H1 (cell line): ENCODE measurements around the gene ANKS1A. TPM values are rescaled to one million over a fixed set of nuclear protein-coding genes. Genes with fewer than 3 reads are reported as not detected.

Source experiments
- CTCF ChIA-PET: fragments of 300-600 bp; sonication (Branson Sonifier 250); formaldehyde crosslinking; loops from one replicate; lab custom pipeline; 2021; ENCODE audit not compliant: partially characterized antibody; lab: Charles Lee
- POLR2A ChIA-PET: fragments of 300-600 bp; sonication (Branson Sonifier 250); formaldehyde crosslinking; loops from one replicate; lab custom pipeline; 2021; ENCODE audit warnings: inconsistent platforms; ENCODE audit not compliant: partially characterized antibody; lab: Charles Lee
- DNase-seq, 2 experiments: peaks; one replicate each; pipeline versions ENCODE4 v3.0.0 to v3.0.0-alpha.2; 2010 to 2022; ENCODE audit warnings: low spot score in 2 of 2, low read depth in 1 of 2, mixed read lengths in 1 of 2
- FAIRE-seq: peaks from 2 replicates; lab custom pipeline; 2011; peaks lifted over from hg19 to GRCh38; lab: Jason Lieb, UNC
- H2AFZ ChIP-seq: 2 replicates; pipeline ENCODE4 v1.8.1; 2012; ENCODE audit warnings: low read length, inconsistent platforms
- H2AK5ac ChIP-seq: 2 replicates; pipeline ENCODE4 v1.6.1; 2013; ENCODE audit warnings: low read depth, low read length
- H2BK120ac ChIP-seq: replicated peaks from 2 replicates; pipeline ENCODE3; 2013; ENCODE audit warnings: low read depth, low read length, inconsistent platforms
- H2BK12ac ChIP-seq: 2 replicates; pipeline ENCODE4 v1.6.1; 2013; ENCODE audit warnings: low read depth, low read length
- H2BK15ac ChIP-seq: 2 replicates; pipeline ENCODE4 v1.6.1; 2013; ENCODE audit warnings: low read length
- H2BK20ac ChIP-seq: 2 replicates; pipeline ENCODE4 v1.6.1; 2013; ENCODE audit warnings: low read length
- H2BK5ac ChIP-seq: 2 replicates; pipeline ENCODE4 v1.6.1; 2013; ENCODE audit warnings: low read depth, low read length
- H3K14ac ChIP-seq: 2 replicates; pipeline ENCODE4 v1.6.1; 2013; ENCODE audit warnings: inconsistent platforms; ENCODE audit not compliant: insufficient read length
- H3K18ac ChIP-seq: 2 replicates; pipeline ENCODE4 v1.6.1; 2013; ENCODE audit warnings: low read length; ENCODE audit errors: extremely low read depth
- H3K23ac ChIP-seq: 2 replicates; pipeline ENCODE4 v1.6.1; 2013; ENCODE audit warnings: inconsistent platforms; ENCODE audit not compliant: insufficient read length
- H3K23me2 ChIP-seq: 2 replicates; pipeline ENCODE4 v1.6.1; 2013; ENCODE audit warnings: low read depth, low read length
- H3K27ac ChIP-seq: 2 replicates; pipeline ENCODE4 v1.6.1; 2011; ENCODE audit warnings: low read depth, low read length, inconsistent platforms
- H3K27me3 ChIP-seq, 4 experiments: replicated peaks in 1 of 4; 1 replicate in 1 of 4; 2 replicates in 3 of 4; pipeline versions ENCODE4 v1.6.1 to v1.8.1; 2011 to 2013; ENCODE audit warnings: low read length in 3 of 4, mild to moderate bottlenecking in 3 of 4, inconsistent platforms in 2 of 4, mixed read lengths in 2 of 4, moderate library complexity in 1 of 4; ENCODE audit not compliant: control insufficient read depth in 3 of 4, insufficient read depth in 3 of 4; ENCODE audit errors: extremely low read depth in 1 of 4
- H3K36me3 ChIP-seq, 4 experiments: 2 replicates each; pipeline versions ENCODE4 v1.6.1 to v1.8.1; 2011 to 2013; ENCODE audit warnings: mild to moderate bottlenecking in 4 of 4, low read length in 3 of 4, moderate library complexity in 2 of 4, control low read depth in 1 of 4, inconsistent platforms in 1 of 4; ENCODE audit not compliant: insufficient read depth in 4 of 4, control insufficient read depth in 2 of 4
- H3K4ac ChIP-seq: replicated peaks from 2 replicates; pipeline ENCODE3; 2013; ENCODE audit warnings: low read length, low read depth, mixed read lengths, inconsistent platforms; ENCODE audit not compliant: insufficient read length
- H3K4me1 ChIP-seq, 4 experiments: replicated peaks in 1 of 4; 1 replicate in 1 of 4; 2 replicates in 3 of 4; pipeline versions ENCODE4 v1.6.1 to v1.8.1; 2011 to 2013; ENCODE audit warnings: low read length in 3 of 4, inconsistent platforms in 2 of 4, mixed read lengths in 1 of 4; ENCODE audit not compliant: insufficient read depth in 4 of 4, control insufficient read depth in 3 of 4
- H3K4me2 ChIP-seq, 2 experiments: 2 replicates each; pipeline versions ENCODE4 v1.6.1 to v1.8.1; 2011 to 2013; ENCODE audit warnings: low read depth in 2 of 2, low read length in 2 of 2, control low read depth in 1 of 2, inconsistent platforms in 1 of 2, mild to moderate bottlenecking in 1 of 2; ENCODE audit not compliant: insufficient read depth in 1 of 2
- H3K4me3 ChIP-seq, 4 experiments: fragments of 200-600, 300-600 bp in 1 of 4; sonication (generic), shearing (Covaris generic), sonication (Bioruptor Twin) in 1 of 4; 2 replicates each; pipeline versions ENCODE4 v1.5.1 to v1.8.1; 2011 to 2016; ENCODE audit warnings: low read length in 4 of 4, low read depth in 3 of 4, control low read depth in 2 of 4, inconsistent platforms in 2 of 4, mild to moderate bottlenecking in 2 of 4, mixed read lengths in 1 of 4, moderate library complexity in 1 of 4; ENCODE audit not compliant: insufficient read depth in 2 of 4; ENCODE audit errors: extremely low read depth in 1 of 4
- H3K56ac ChIP-seq: replicated peaks from 2 replicates; pipeline ENCODE3; 2013; ENCODE audit warnings: low read depth, mild to moderate bottlenecking, mixed read lengths, low read length, inconsistent platforms; ENCODE audit not compliant: insufficient read length
- H3K79me1 ChIP-seq: 2 replicates; pipeline ENCODE4 v1.6.1; 2013; ENCODE audit warnings: low read depth, low read length, control low read depth
- H3K79me2 ChIP-seq, 2 experiments: 2 replicates each; pipeline versions ENCODE4 v1.6.1 to v1.8.1; 2012 to 2013; ENCODE audit warnings: low read length in 2 of 2, mild to moderate bottlenecking in 2 of 2, inconsistent platforms in 1 of 2; ENCODE audit not compliant: insufficient read depth in 2 of 2, control insufficient read depth in 1 of 2
- H3K9ac ChIP-seq, 4 experiments: replicated peaks in 1 of 4; 1 replicate in 1 of 4; 2 replicates in 3 of 4; pipeline versions ENCODE4 v1.6.1 to v1.8.1; 2011 to 2013; ENCODE audit warnings: low read depth in 3 of 4, low read length in 3 of 4, control low read depth in 2 of 4, mild to moderate bottlenecking in 2 of 4, moderate library complexity in 2 of 4, inconsistent platforms in 1 of 4; ENCODE audit errors: extremely low read depth in 1 of 4
- H3K9me3 ChIP-seq, 2 experiments: 2 replicates each; pipeline versions ENCODE4 v1.6.1 to v1.8.1; 2012 to 2013; ENCODE audit warnings: mild to moderate bottlenecking in 2 of 2, moderate library complexity in 2 of 2, control low read depth in 1 of 2, inconsistent platforms in 1 of 2, low read depth in 1 of 2, low read length in 1 of 2, mixed read lengths in 1 of 2; ENCODE audit not compliant: insufficient read depth in 2 of 2
- H4K20me1 ChIP-seq, 2 experiments: replicated peaks in 1 of 2; 2 replicates each; pipeline versions ENCODE3 to v1.8.1; 2011 to 2013; ENCODE audit warnings: inconsistent platforms in 2 of 2, low read length in 2 of 2, mild to moderate bottlenecking in 1 of 2; ENCODE audit not compliant: insufficient read depth in 2 of 2, control insufficient read depth in 1 of 2
- H4K5ac ChIP-seq: 2 replicates; pipeline ENCODE4 v1.6.1; 2013; ENCODE audit warnings: low read length, low read depth, mixed read lengths, inconsistent platforms; ENCODE audit not compliant: insufficient read length
- H4K8ac ChIP-seq: 2 replicates; pipeline ENCODE4 v1.8.0; 2013; ENCODE audit warnings: mild to moderate bottlenecking, moderate library complexity, low read length, inconsistent platforms; ENCODE audit not compliant: insufficient read depth; ENCODE audit errors: extremely low read depth
- H4K91ac ChIP-seq: replicated peaks from 2 replicates; pipeline ENCODE3; 2013; ENCODE audit warnings: low read length, mixed read lengths, inconsistent platforms; ENCODE audit not compliant: insufficient read length
- FOSL1 ChIP-seq: IDR thresholded peaks from 2 replicates; pipeline ENCODE4 v1.6.1; 2011; ENCODE audit warnings: mild to moderate bottlenecking, low read depth, low read length, moderate library complexity; ENCODE audit not compliant: insufficient read depth
- POLR2A ChIP-seq, 2 experiments: IDR thresholded peaks; 1 replicate in 1 of 2; 2 replicates in 1 of 2; pipeline ENCODE4 v1.6.1; 2011; ENCODE audit warnings: low read depth in 2 of 2, low read length in 2 of 2, mild to moderate bottlenecking in 2 of 2; ENCODE audit errors: control extremely low read depth in 1 of 2
- RFX5 ChIP-seq: IDR thresholded peaks from 2 replicates; pipeline ENCODE4 v1.6.1; 2011; ENCODE audit warnings: low read depth, low read length, improper control_type of control experiment, borderline replicate concordance
- SP1 ChIP-seq: IDR thresholded peaks from 2 replicates; pipeline ENCODE4 v1.6.1; 2011; ENCODE audit warnings: low read depth, low read length
- SP2 ChIP-seq: IDR thresholded peaks from 2 replicates; pipeline ENCODE4 v1.6.1; 2012; ENCODE audit warnings: mild to moderate bottlenecking, low read length, inconsistent platforms
- SP4 ChIP-seq: IDR thresholded peaks from 2 replicates; pipeline ENCODE4 v1.6.1; 2012; ENCODE audit warnings: low read length, inconsistent platforms
- ZNF274 ChIP-seq: IDR thresholded peaks from 2 replicates; pipeline ENCODE4 v1.7.0; 2012; ENCODE audit warnings: low read length, borderline replicate concordance; ENCODE audit errors: extremely low read depth
- WGBS, 2 experiments: shearing (Covaris generic) in 1 of 2; methylation state at CpG; one replicate each; pipeline versions ENCODE4 v1.1.6 to v1.1.7; 2013 to 2015; ENCODE audit warnings: low lambda C conversion rate in 2 of 2, mixed read lengths in 2 of 2, inconsistent platforms in 1 of 2, low coverage in 1 of 2, missing lambda C conversion rate in 1 of 2; ENCODE audit not compliant: insufficient replicate concordance in 2 of 2, insufficient coverage in 1 of 2, insufficient read length in 1 of 2; ENCODE audit errors: extremely low coverage in 1 of 2, missing lambda C conversion rate in 1 of 2; 5-methylcytosine and 5-hydroxymethylcytosine counted together
- polyA plus RNA-seq, 7 experiments: library from polyadenylated mRNA; depleted of rRNA in 3 of 7; stranded (reverse) in 5 of 7; unstranded in 2 of 7; fragments of >200 nt in 5 of 7; fragments of 200-250 nt in 2 of 7; gene quantifications; 1 replicate in 5 of 7; 2 replicates in 1 of 7; 4 replicates in 1 of 7; pipeline versions ENCODE4 v1.2.1 to v1.2.3, GENCODE V29; 2011 to 2013; ENCODE audit warnings: missing spikeins in 2 of 7, mixed read lengths in 2 of 7
- total RNA-seq: library from RNA; stranded (reverse); fragmentation: NEBNext Ultra II Directional; extraction: Animal tissue kit (Norgen Biotek cat#: 25700); gene quantifications from 2 replicates; pipeline ENCODE4 v1.2.1, GENCODE V29; 2021

Gene ANKS1A
- total and polyA plus RNA-seq, 2 of the 8 experiments (the other 6 are each of a cell fraction or from before 2014, with no cell fraction given), result 9.8 to 30.9 TPM

DNA sequence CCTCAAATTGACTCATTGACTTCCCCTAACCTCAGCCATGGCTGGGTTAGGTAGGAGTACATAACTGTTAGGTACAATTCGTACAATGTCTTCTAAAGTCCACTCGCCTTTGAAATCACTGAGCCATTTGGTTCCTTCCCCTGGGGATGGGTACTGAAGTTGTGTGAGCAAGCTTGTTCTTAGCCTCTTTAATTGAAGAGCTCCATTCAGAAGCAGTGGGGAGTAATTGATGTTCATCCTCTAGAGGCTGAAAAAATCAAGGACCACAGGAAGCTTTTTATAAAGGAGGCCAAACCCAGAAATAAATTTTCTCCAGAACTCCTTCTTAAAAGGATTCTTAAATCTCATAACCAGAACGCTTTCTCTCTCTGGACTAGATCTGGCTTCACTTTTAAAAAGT lies 60.6 kb downstream of the ANKS1A start:
- FAIRE-seq (no peak), DNase-seq (no peak)
- 87% methylated on average over 3 of the region's 3 CpGs; no CpG with 5 or more reads in 1 of the 2 experiments for WGBS, 2 experiments
- H3K14ac ChIP-seq, result no peak overlapping the region
- H3K4me2 ChIP-seq, result no peak overlapping the region
- H3K9ac ChIP-seq, result no peak overlapping the region
- H3K23me2 ChIP-seq, result no peaks in the 10 kb centered on the region
- 0 out of 2 replicates have a peak, but pooled peaks cover 8% of the 10 kb centered on the region for H3K79me1 ChIP-seq
- H3K23ac ChIP-seq, result no peak overlapping the region
- H2BK15ac ChIP-seq, result no peak overlapping the region
- no peak overlapping the region for H2AFZ ChIP-seq
- H4K20me1 ChIP-seq, result peaks cover 0 to 1% of the 10 kb centered on the region in 2 experiments
- no peak overlapping the region for H4K8ac ChIP-seq
- peaks cover 0 to 2% (median 0%) of the 10 kb centered on the region in 4 experiments; a peak in 1 of 7 replicates for H3K4me1 ChIP-seq
- H3K36me3 ChIP-seq, result no peaks in the 10 kb centered on the region
- H3K79me2 ChIP-seq, result peaks cover 0 to 6% of the 10 kb centered on the region in 2 experiments; a peak in 2 of 4 replicates
- no peak overlapping the region for H4K5ac ChIP-seq
- no peak overlapping the region for H3K27ac ChIP-seq
- no peak overlapping the region for H3K4me3 ChIP-seq
- H2BK120ac ChIP-seq, result no peak overlapping the region
- CTCF ChIA-PET, result interaction anchor here (1.0 to 1.7 kb wide), 3 partner anchors 23 to 190 kb away, joined by 3 to 7 read pairs (median 5); no protein-coding TSS in a partner anchor
- H3K9me3 ChIP-seq, result no peaks in the 10 kb centered on the region
- no peaks in the 10 kb centered on the region for H3K27me3 ChIP-seq
- no peak overlapping the region for H3K4ac ChIP-seq
- H2BK20ac ChIP-seq, result no peak overlapping the region
- POLR2A ChIA-PET, result interaction anchor here (0.6 to 1.2 kb wide), 3 partner anchors 18 to 533 kb away, joined by 3 read pairs; no protein-coding TSS in a partner anchor
- no peak overlapping the region for H2BK12ac ChIP-seq
- no peak overlapping the region for H4K91ac ChIP-seq
- H3K56ac ChIP-seq, result no peak overlapping the region
- no peak overlapping the region for H2BK5ac ChIP-seq
- no peak overlapping the region for H3K18ac ChIP-seq
- no peak overlapping the region for H2AK5ac ChIP-seq
- TF ChIP-seq SP4, result no peak
- TF ChIP-seq ZNF274, result no peak
- no peak for TF ChIP-seq SP1
- no peak for TF ChIP-seq POLR2A (IDR thresholded peaks at IDR 0.05; ENCODE audit: control extremely low read depth in 1 of 2, low read depth in 2 of 2, low read length in 2 of 2)
- TF ChIP-seq SP2, result no peak
- TF ChIP-seq FOSL1, result no peak
- TF ChIP-seq RFX5, result no peak
